CD4-positive, alpha-beta T cell treated with Interferon alpha-2 for 1 hour (primary cell): ENCODE measurements around the gene OR1S1.
"Not testable (repeated sequence)": the region's sequence is repeated elsewhere in the genome, so short reads cannot be mapped to it uniquely, and the experiment has no call there.

Source experiments
- DNase-seq, 2 donors: peaks; one replicate each; pipeline ENCODE4 v3.0.0-alpha.2; 2020 to 2022

OR1S1 gene

GRCh38 chr11:58212420-58212819, at the start of gene OR1S1:
OR1S1 (plus strand) TSS chr11:58212720.
- DNase-seq: not testable (repeated sequence)

GRCh38 chr11:58164389-58164788, 48.1 kb upstream of the OR1S1 start:
- DNase-seq: no peak

GRCh38 chr11:58164990-58165389, 47.5 kb upstream of the OR1S1 start:
- DNase-seq: no peak

GRCh38 chr11:58165504-58166106, 46.9 kb upstream of the OR1S1 start:
- no peak for DNase-seq

- no peak for DNase-seq
These were observed 35.0 kb upstream of the OR1S1 start for GRCh38 chr11:58177409-58178054.

GRCh38 chr11:58178444-58178843, 34.1 kb upstream of the OR1S1 start:
- no peak for DNase-seq

- no peak for DNase-seq
These were observed 32.9 kb upstream of the OR1S1 start for GRCh38 chr11:58179648-58180047.

- no peak for DNase-seq
These were observed 25.6 kb upstream of the OR1S1 start for GRCh38 chr11:58186938-58187337.

- DNase-seq: no peak
These were observed 23.8 kb upstream of the OR1S1 start, which contains the start of gene OR9Q2 for GRCh38 chr11:58188770-58189169. OR9Q2 (plus strand) TSS chr11:58189070; CDS start chr11:58190491, 1,421 bp downstream.

- no peak for DNase-seq
These were observed 20.3 kb upstream of the OR1S1 start for GRCh38 chr11:58192229-58192628.

- DNase-seq: no peak
These were observed 19.1 kb upstream of the OR1S1 start for GRCh38 chr11:58193391-58193790.

- no peak for DNase-seq
These were observed 16.6 kb upstream of the OR1S1 start for GRCh38 chr11:58195939-58196338.

- DNase-seq: no peak
These were observed 13.2 kb upstream of the OR1S1 start for GRCh38 chr11:58199271-58199670.

- DNase-seq: no peak
These were observed 8.5 kb upstream of the OR1S1 start, which contains the start of gene OR1S2 for GRCh38 chr11:58204042-58204441. OR1S2 (minus strand) TSS chr11:58204142; CDS start chr11:58204142, 0 bp downstream.

GRCh38 chr11:58216476-58216875, 4.0 kb downstream of the OR1S1 start:
- DNase-seq: no peak

GRCh38 chr11:58222721-58223120, 10.2 kb downstream of the OR1S1 start:
- DNase-seq: no peak

GRCh38 chr11:58227956-58228615, 15.6 kb downstream of the OR1S1 start:
- no peak for DNase-seq

GRCh38 chr11:58243954-58244353, 31.4 kb downstream of the OR1S1 start:
- DNase-seq: no peak

GRCh38 chr11:58254936-58255335, 42.4 kb downstream of the OR1S1 start:
- no peak for DNase-seq

GRCh38 chr11:58259983-58260382, 47.5 kb downstream of the OR1S1 start:
- no peak for DNase-seq
